Psoas muscle (tissue), 8 donors: ENCODE data around the gene STKLD1. TPM values are rescaled to one million over a fixed set of nuclear protein-coding genes. Genes with fewer than 3 reads are reported as not detected.

Experiments
- ATAC-seq, 4 donors: fragments of 200-7000 bp; cut with Tn5 transposase; one replicate each; pipeline ENCODE4 v1.9.1; 2020; ENCODE audit warnings: moderate library complexity in 3 of 4, mild to moderate bottlenecking in 2 of 4
- DNase-seq, 2 donors: peaks; one replicate each; pipeline ENCODE4 v3.0.0-alpha.2; 2020
- H3K27ac ChIP-seq: fragments of 200-600 bp; one replicate; pipeline ENCODE4 v1.8.0; 2022
- H3K27me3 ChIP-seq, 3 donors: fragments of 200-600 bp in 1 of 3; one replicate each; pipeline versions ENCODE4 v1.6.1 to v1.8.0; 2013 to 2022; ENCODE audit warnings: low read length in 2 of 3, mild to moderate bottlenecking in 2 of 3, moderate library complexity in 1 of 3; ENCODE audit not compliant: insufficient read depth in 3 of 3
- H3K36me3 ChIP-seq, 2 donors: fragments of 200-600 bp in 1 of 2; one replicate each; pipeline versions ENCODE4 v1.6.1 to v1.8.0; 2013 to 2022; ENCODE audit warnings: low read depth in 1 of 2, mild to moderate bottlenecking in 1 of 2, moderate library complexity in 1 of 2; ENCODE audit not compliant: insufficient read depth in 1 of 2
- H3K4me1 ChIP-seq: fragments of 200-600 bp; one replicate; pipeline ENCODE4 v1.8.0; 2022
- H3K4me3 ChIP-seq: fragments of 200-600 bp; one replicate; pipeline ENCODE4 v1.8.0; 2022; ENCODE audit warnings: mild to moderate bottlenecking
- H3K9me3 ChIP-seq: fragments of 200-600 bp; one replicate; pipeline ENCODE4 v1.8.0; 2022
- WGBS, 3 donors: extraction: QIAGEN DNeasy Blood & Tissue Kit; methylation state at CpG; one replicate each; pipeline versions ENCODE4 v1.1.6 to v1.1.7; 2013; 5-methylcytosine and 5-hydroxymethylcytosine counted together
- intact Hi-C, 2 donors: fragments of 100-400 bp; cut with DNase I; formaldehyde crosslinking; loops; one replicate each; pipeline versions ENCODE4 v1.11.0 to v1.14.2; 2022
- polyA plus RNA-seq, 3 donors: library from polyadenylated mRNA; stranded (reverse); fragments of 200-250 nt; gene quantifications; one replicate each; pipeline ENCODE4 v1.2.3, GENCODE V29; 2013
- total RNA-seq, 4 donors: library from RNA; stranded (reverse); fragmentation: NEBNext Ultra II Directional in 2 of 4; extraction: Animal tissue kit (Norgen Biotek cat#: 25700) in 2 of 4; gene quantifications; one replicate each; pipeline versions ENCODE4 v1.2.1 to v1.2.4, GENCODE V29; 2021 to 2023
- TF ChIP-seq, protein P1 (sequence below): fragments of 200-600 bp; IDR thresholded peaks from one replicate; pipeline ENCODE4 v1.8.0; 2022; ENCODE audit warnings: antibody characterized with exemption
- donor health status: healthy with polysubstance abuse.
- donor health status: DM: no; HTN: no; CAD: no; lungs with moderate emphysema.
- donor health status: Bipolar disorder and iron deficiency.
- donor health status: healthy.
- donor health status: DM: yes; HTN: yes; CAD: no.
- donor health status: DM: no; HTN: no; CAD: no.
- donor health status: DM: no; HTN: no; CAD: no.
- donor health status: DM: yes; HTN: yes; CAD: no.

The STKLD1 gene
- total and polyA plus RNA-seq, 7 donors, result 0.07 to 0.69 (median 0.46) TPM

DNA sequence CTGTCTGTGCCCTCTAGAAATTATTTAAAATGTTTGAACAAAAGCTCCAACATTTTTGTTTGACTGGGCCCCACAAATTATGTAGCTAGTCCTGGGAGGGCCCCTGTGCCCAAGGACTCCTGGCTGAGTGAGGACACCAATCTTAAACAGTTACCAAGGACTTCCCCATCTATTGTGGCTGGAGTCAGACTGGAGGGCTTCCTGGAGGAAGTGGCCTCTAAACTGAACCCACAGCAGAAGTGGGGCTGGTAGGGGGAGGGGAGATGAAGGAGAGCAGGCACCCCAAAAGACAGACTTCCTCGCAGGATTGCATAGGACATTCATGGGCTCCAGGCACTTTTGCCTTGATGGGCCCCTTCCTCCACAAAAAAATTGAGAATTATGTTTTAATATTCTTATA, 54.1 kb downstream of the STKLD1 start:
- Histone ChIP-seq H3K36me3 (no peaks in the 10 kb centered on the region), H3K27me3 (peaks cover 0 to 12% (median 5%) of the 10 kb centered on the region in 3 donors), H3K4me3 (no peak overlapping the region), H3K4me1 (no peaks in the 10 kb centered on the region), H3K27ac (no peak overlapping the region), H3K9me3 (no peaks in the 10 kb centered on the region)
- ATAC-seq (no peak), DNase-seq (no peak)
- intact Hi-C loops, result no loop called here
- 95 to 100% (median 98%) methylated on average over 1 of the region's 1 CpG for WGBS, 3 donors
- TF ChIP-seq, protein P1, sequence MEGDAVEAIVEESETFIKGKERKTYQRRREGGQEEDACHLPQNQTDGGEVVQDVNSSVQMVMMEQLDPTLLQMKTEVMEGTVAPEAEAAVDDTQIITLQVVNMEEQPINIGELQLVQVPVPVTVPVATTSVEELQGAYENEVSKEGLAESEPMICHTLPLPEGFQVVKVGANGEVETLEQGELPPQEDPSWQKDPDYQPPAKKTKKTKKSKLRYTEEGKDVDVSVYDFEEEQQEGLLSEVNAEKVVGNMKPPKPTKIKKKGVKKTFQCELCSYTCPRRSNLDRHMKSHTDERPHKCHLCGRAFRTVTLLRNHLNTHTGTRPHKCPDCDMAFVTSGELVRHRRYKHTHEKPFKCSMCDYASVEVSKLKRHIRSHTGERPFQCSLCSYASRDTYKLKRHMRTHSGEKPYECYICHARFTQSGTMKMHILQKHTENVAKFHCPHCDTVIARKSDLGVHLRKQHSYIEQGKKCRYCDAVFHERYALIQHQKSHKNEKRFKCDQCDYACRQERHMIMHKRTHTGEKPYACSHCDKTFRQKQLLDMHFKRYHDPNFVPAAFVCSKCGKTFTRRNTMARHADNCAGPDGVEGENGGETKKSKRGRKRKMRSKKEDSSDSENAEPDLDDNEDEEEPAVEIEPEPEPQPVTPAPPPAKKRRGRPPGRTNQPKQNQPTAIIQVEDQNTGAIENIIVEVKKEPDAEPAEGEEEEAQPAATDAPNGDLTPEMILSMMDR, result no peak

DNA sequence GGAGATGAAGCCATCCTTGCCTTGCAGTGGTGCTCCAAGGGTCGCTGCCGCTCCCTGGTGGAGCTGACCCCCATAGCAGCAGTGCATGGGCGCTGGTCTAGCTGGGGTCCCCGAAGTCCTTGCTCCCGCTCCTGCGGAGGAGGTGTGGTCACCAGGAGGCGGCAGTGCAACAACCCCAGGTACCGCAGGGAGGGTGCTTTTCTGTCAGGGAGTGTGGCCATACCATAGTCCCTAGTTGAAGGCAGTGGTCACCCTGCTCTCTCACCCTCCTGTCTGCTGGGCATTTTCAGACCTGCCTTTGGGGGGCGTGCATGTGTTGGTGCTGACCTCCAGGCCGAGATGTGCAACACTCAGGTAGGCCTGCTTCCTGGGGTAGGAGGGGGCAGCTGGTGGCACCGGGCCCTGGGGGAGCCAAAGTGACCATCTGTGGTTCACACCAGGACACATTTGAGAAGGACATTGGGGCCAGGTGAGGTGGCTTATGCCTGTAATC, 57.2 kb downstream of the STKLD1 start:
- Histone ChIP-seq H3K4me3 (no peak overlapping the region), H3K9me3 (no peaks in the 10 kb centered on the region), H3K4me1 (no peaks in the 10 kb centered on the region), H3K36me3 (no peaks in the 10 kb centered on the region), H3K27me3 (peaks cover 0 to 4% (median 2%) of the 10 kb centered on the region in 3 donors), H3K27ac (no peak overlapping the region)
- ATAC-seq (no peak), DNase-seq (no peak)
- WGBS, 3 donors, result 83 to 88% (median 85%) methylated on average over 11 of the region's 11 CpGs
- intact Hi-C loops, result no loop called here
- TF ChIP-seq, protein P1, result no peak

DNA sequence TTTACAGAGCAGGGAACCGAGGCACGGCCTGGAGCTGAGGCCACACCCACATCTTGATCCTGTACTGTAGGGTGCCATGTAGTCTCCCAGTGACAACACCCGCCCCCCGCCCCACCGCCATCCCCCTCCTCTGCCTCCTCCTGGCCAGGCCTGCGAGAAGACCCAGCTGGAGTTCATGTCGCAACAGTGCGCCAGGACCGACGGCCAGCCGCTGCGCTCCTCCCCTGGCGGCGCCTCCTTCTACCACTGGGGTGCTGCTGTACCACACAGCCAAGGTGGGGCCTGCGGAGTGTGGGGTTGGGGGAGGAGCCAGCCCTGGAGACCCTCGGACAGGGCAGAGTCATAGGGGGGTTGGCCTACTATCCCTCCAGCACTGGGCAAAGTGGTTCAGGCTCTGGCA, 60.5 kb downstream of the STKLD1 start:
- ATAC-seq, result no peak
- no peak overlapping the region for H3K27ac ChIP-seq
- no peaks in the 10 kb centered on the region for H3K4me1 ChIP-seq
- peaks cover 0 to 3% of the 10 kb centered on the region in 2 donors for H3K36me3 ChIP-seq
- H3K9me3 ChIP-seq, result no peaks in the 10 kb centered on the region
- 79 to 87% (median 82%) methylated on average over 16 of the region's 16 CpGs for WGBS, 3 donors
- intact Hi-C loops, result no loop called here
- no peak overlapping the region for H3K4me3 ChIP-seq
- no peak for DNase-seq
- TF ChIP-seq, protein P1, result no peak
- H3K27me3 ChIP-seq, result no peaks in the 10 kb centered on the region

DNA sequence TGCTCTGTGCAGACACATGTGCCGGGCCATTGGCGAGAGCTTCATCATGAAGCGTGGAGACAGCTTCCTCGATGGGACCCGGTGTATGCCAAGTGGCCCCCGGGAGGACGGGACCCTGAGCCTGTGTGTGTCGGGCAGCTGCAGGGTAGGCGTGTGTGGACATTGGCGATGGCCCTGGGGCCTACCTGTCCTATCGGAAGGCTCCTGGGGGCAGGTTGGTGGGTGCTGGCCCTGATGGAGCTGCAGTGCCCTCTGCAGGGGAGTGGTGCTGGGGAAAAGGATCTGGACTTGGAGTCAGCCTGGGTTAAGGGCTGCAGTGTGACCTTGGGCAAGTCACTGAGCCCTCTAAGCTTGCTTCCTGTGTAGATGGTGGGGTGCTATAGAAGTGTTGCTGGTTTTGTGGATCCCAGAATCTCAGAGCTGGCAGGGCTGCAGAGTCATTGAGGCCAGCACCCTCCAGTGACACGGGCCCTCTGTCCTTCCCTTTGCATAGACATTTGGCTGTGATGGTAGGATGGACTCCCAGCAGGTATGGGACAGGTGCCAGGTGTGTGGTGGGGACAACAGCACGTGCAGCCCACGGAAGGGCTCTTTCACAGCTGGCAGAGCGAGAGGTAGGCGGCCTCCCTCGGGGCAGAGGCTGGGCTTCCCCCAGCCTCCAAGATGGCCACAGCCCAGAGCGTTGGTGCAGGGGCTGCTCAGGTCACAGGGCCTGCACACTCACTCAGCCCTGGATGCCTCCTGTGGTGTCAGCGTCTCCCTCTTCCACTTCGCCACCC, 61.8 kb downstream of the STKLD1 start:
- Histone ChIP-seq H3K9me3 (no peaks in the 10 kb centered on the region), H3K27ac (no peak overlapping the region), H3K4me3 (no peak overlapping the region), H3K27me3 (no peaks in the 10 kb centered on the region), H3K36me3 (peaks cover 0 to 3% of the 10 kb centered on the region in 2 donors), H3K4me1 (no peaks in the 10 kb centered on the region)
- ATAC-seq (no peak), DNase-seq (no peak)
- 90 to 95% (median 92%) methylated on average over 20 of the region's 20 CpGs for WGBS, 3 donors
- intact Hi-C loops, result no loop called here
- TF ChIP-seq, protein P1, result no peak
